Progenitor cell of endocrine pancreas (in vitro differentiated cells): Measurements from ENCODE around the gene TTL. TPM values are rescaled to one million over a fixed set of nuclear protein-coding genes. Genes with fewer than 3 reads are reported as not detected.
A peak's percentile ranks its signal among the peaks of the same experiment; 100 is the strongest.

Experiments
- DNase-seq: peaks from one replicate; pipeline ENCODE4 v3.0.0; 2021; ENCODE audit warnings: low spot score; ENCODE audit not compliant: unreplicated experiment
- H3K27ac Mint-ChIP-seq: 2 replicates; pipeline ENCODE4 v1.8.0; 2021; ENCODE audit warnings: mild to moderate bottlenecking, moderate library complexity, mixed read lengths
- H3K27me3 Mint-ChIP-seq: 2 replicates; pipeline ENCODE4 v1.8.0; 2021; ENCODE audit warnings: mixed read lengths
- H3K36me3 Mint-ChIP-seq: 2 replicates; pipeline ENCODE4 v1.8.0; 2022; ENCODE audit warnings: mixed read lengths; ENCODE audit not compliant: insufficient read depth
- H3K4me1 Mint-ChIP-seq: 2 replicates; pipeline ENCODE4 v1.8.0; 2021; ENCODE audit warnings: low read depth, mixed read lengths
- H3K4me3 Mint-ChIP-seq: 2 replicates; pipeline ENCODE4 v1.8.0; 2021; ENCODE audit warnings: low read depth, mild to moderate bottlenecking, moderate library complexity, mixed read lengths
- H3K9me3 Mint-ChIP-seq: 2 replicates; pipeline ENCODE4 v1.8.0; 2021; ENCODE audit warnings: low read depth, mixed read lengths
- CTCF ChIP-seq: fragments of 200-600 bp; sonication (generic); IDR thresholded peaks from one replicate; pipeline ENCODE4 v1.5.0; 2021; ENCODE audit warnings: antibody characterized with exemption, mild to moderate bottlenecking; ENCODE audit not compliant: unreplicated experiment
- total RNA-seq: library from RNA; stranded (reverse); gene quantifications from 2 replicates; pipeline ENCODE4 v1.2.1, GENCODE V29; 2021

The TTL gene
- total RNA-seq, 1 donor from 2014 or later, result 35.9 TPM

DNA sequence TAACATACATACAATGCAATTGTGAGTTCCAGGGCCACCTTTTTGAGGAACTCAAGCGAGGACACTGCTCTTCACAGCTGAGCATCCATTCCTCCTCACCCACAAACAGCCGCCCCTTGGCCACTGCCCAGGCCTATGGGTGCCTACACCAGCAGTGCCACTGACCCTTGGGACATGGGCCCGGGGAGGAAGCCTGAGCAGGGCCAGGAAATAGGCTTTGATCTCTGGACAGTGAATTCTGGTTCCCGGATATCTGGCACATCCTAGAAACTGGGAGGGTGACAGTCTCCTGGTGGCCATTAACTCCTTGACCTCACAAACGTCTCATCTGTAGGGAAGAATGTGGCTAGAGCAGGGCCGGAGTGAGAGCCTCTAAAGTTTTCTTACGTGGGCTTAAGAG is 5.5 kb upstream of the TTL start:
- no peak for DNase-seq
- Mint-ChIP-seq H3K9me3 (no peaks in the 10 kb centered on the region), H3K27ac (no peak overlapping the region), H3K27me3 (peaks cover 3% of the 10 kb centered on the region), H3K4me3 (no peak overlapping the region), H3K36me3 (no peaks in the 10 kb centered on the region), H3K4me1 (peaks cover 7% of the 10 kb centered on the region)
- TF ChIP-seq CTCF, result no peak

- Mint-ChIP-seq H3K27me3 (peaks cover 6% of the 10 kb centered on the region), H3K4me1 (peaks cover 20% of the 10 kb centered on the region), H3K9me3 (no peaks in the 10 kb centered on the region), H3K36me3 (peaks cover 3% of the 10 kb centered on the region), H3K4me3 (peak overlapping the region; percentile 92), H3K27ac (no peak overlapping the region)
- TF ChIP-seq CTCF, result no peak
- DNase-seq, result no peak
Observed at GRCh38 chr2:112480530-112481049, 1.4 kb upstream of the TTL start.

DNA sequence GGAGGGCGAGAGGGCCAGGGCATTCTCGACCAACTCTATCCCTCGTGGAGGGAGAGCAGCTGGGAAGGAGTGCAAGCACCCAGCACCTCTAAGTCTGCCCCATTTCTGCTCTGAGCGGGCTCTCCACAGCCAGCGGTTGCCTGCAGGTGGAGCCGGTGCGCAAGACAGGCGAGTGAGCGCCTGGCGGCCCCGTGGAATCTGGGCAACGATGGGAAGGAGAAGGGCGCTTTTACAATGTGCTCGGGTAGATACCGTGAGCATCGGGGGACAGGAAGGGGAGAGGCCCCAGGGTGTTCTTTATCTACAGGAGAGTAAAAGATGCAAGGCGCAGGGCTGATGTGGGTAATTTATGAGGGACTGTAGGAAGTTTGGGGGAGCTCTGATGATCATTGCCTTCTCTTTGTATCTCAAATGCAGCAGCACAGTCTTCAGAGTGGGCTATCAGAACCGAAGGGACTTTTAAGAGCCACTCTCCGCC is 867 bp upstream of the TTL start:
- Mint-ChIP-seq H3K27me3 (peaks cover 6% of the 10 kb centered on the region), H3K9me3 (no peaks in the 10 kb centered on the region), H3K4me3 (peak overlapping the region; percentile 92), H3K27ac (peak overlapping the region; percentile 95), H3K4me1 (peaks cover 20% of the 10 kb centered on the region), H3K36me3 (peaks cover 3% of the 10 kb centered on the region)
- peak; percentile 68 for DNase-seq
- peak; percentile 74 for TF ChIP-seq CTCF

DNA sequence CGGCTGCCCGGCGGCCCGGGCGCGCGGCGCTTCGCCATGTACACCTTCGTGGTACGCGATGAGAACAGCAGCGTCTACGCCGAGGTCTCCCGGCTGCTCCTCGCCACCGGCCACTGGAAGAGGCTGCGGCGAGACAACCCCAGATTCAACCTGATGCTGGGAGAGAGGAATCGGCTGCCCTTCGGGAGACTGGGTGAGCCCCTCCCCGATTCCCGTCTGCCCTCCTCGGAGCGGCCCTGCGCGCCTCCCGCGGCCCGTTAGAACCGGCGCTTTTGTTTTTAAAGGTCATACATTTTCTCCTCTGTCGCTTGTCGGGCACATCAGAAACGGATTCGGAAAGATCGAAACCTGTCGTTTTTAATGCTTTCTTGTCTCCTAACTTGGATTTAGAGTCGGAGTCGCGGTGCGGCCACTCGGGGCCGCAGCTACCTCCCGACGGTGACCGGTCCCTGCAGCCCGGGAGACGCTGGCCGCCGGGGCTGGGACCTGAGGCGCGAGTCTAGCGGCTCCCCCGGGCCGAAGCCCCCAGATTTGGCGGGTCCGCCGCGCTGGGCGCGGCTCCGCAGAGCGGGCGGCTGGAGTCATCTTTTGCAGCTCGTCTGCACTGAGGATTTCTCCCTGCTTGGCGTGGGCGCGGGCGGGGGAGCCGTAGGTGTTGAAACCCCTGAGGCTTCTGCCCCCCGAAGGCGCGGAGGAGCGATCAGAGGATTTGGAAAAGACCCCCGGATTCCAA is 519 bp downstream of the TTL start:
- peaks cover 6% of the 10 kb centered on the region for H3K27me3 Mint-ChIP-seq
- TF ChIP-seq CTCF, result no peak
- H3K4me1 Mint-ChIP-seq, result peaks cover 20% of the 10 kb centered on the region
- peak overlapping the region; percentile 92 for H3K4me3 Mint-ChIP-seq
- DNase-seq, result peak; percentile 30
- peaks cover 4% of the 10 kb centered on the region for H3K36me3 Mint-ChIP-seq
- no peaks in the 10 kb centered on the region for H3K9me3 Mint-ChIP-seq
- peak overlapping the region; percentile 94 for H3K27ac Mint-ChIP-seq

DNA sequence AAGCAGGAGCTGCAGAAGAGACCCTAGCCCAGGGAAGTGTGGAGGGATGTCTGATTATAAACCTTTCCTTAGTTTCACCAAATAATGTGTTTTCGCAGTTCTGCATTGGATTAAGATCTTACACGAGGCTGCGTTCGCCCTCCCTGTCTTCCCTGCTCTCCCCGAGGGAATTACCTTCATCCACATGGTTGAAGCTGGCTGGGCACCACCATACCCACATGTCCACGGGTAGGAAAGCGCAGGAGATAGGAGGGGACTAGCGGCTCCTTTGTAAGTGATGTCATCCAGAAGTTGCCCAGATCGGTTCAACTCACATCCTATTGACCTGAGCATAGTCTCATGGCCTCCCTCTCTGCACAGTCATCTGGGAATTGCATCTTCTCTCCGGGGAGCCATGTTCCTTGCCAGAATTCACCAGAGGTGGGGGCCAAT is 1.1 kb downstream of the TTL start:
- peaks cover 20% of the 10 kb centered on the region for H3K4me1 Mint-ChIP-seq
- TF ChIP-seq CTCF, result no peak
- no peaks in the 10 kb centered on the region for H3K9me3 Mint-ChIP-seq
- H3K4me3 Mint-ChIP-seq, result peak overlapping the region; percentile 92
- peak overlapping the region; percentile 53 for H3K27ac Mint-ChIP-seq
- peaks cover 6% of the 10 kb centered on the region for H3K27me3 Mint-ChIP-seq
- DNase-seq, result no peak
- peaks cover 4% of the 10 kb centered on the region for H3K36me3 Mint-ChIP-seq
